ENCODE results near the gene CEP43.

The CEP43 gene

DNA sequence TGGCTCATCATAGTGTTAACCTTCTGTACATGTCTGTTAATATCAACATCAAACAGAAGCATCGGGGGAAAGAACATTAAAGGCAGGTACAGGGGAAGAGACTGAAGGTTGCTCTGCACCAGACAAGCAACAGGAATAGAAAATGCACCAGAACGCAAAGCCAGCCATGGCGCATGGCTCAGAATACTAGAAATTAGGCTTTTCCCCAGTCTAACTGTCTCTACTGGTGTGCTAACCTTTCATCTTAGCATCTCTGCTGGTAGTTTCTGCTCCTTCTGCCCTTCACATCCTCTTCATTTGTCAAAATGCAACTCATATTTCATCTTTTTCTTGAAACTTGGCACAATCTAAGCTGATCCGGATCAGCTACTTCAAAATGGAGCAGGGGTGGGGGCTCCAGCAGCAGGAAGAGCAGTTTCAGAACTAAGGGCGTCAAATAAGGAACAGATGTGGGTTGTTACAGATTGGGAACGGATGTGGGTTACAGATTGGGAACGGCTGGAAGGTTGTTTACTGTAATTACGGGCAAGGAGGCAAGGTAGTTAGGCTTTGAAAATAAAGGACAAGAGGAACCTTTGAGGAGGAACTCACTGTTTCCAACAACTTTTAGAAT lies 29.7 kb upstream of the CEP43 start:
- DNase-seq, result no peak

DNA sequence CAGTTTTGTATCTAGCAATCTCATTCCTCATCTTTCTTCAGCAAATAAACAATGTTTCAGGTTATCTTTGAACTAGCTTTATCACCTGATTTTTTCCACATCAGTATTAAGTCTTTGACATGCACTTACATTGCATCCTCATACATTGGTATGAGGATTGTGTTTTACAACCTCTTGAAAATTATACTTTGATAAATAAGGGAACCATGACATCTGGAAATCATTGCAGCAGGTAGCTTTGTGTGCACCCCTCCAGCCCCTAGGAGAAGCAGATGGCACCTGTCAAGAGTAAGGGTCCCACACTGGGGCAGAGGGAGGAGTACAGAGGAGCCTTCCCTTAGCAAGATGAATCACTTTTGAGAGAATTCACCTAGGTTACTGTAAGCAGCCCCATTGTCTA lies 29.1 kb upstream of the CEP43 start:
- DNase-seq, result no peak

DNA sequence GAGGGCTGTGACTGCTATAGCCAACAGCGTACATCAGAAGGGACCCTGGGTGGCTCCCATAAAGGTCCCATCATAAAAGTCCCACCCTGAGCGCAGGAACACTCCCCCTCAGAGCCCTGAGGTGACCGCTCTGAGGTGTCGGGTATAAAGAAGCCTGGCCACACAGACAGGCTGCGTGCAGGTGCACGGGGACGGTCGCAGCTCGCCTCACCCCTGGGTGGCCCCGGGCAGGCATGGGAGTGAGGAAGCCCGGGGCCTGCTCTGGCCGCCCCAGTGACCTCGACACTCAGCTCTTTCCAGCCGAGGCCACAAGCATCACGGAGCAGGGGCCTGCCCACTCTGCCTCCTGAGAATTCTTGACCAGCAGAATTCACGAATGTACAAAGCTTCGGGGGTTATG lies 28.4 kb upstream of the CEP43 start:
- no peak for DNase-seq

- DNase-seq, result no peak
Measured at GRCh38 chr6:166971271-166971670, 27.9 kb upstream of the CEP43 start.

GRCh38 chr6:166972101-166972500 lies 27.1 kb upstream of the CEP43 start:
- DNase-seq, result no peak

DNA sequence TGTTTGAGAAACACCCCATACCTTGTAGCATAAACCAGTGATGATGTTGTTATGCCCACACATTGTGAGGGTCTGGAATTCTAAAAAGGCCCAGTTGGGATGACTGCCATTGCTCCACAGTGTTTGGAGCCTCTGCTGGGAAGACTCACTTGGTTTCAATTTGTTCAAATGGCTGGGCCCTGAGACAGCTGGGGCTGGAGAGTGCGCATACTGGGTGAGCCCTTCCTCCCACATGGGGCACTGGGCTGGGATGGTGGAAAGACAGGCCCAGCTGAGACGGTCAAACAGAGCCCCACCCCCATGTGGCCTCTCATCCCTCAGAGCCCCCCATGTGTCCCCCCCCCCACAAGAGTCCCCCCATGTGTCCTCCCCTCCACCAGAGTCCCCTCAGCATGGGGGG lies 22.6 kb upstream of the CEP43 start:
- no peak for DNase-seq

DNA sequence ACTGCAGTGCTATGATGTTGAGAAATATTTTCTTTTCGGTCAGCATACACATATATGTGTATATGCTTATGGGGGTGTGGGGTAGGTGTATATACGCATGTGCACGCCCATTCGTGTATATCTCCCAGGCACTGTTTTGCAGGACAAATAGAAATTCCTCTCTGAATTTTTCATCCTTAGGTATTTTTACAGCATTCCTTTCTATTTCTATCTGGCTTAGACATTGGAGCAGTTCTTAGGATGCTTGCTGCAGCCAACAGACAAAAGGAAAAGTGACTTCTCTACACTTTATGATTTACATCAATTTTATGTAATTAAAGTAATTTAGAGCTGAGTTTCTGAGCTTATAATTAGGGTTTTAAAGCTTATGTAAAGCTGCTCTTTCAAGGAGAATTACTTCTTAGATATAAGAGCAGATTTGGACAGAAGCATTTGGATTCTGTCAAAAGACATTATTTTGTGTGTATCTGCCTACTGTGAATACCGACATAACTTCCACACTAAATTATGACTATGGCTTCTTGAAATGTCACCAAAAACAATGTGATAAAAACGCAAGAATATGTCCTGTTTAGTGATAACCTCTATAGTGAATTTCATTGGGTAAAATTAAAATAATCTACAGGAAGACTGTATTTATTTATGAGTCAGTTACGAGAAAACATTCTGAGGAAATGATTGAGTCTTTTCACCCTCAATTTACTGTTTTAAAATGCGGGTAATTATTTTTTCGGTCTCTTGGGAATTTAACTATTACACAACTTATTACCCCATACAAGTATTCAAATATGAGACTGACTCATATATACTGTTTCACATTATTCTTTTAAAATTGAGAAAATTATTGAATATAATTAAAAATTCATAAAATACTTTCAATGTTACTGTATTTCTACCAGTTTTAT lies 21.3 kb upstream of the CEP43 start:
- DNase-seq, result no peak

- no peak for DNase-seq
Measured at GRCh38 chr6:166980738-166981137, 18.5 kb upstream of the CEP43 start.

DNA sequence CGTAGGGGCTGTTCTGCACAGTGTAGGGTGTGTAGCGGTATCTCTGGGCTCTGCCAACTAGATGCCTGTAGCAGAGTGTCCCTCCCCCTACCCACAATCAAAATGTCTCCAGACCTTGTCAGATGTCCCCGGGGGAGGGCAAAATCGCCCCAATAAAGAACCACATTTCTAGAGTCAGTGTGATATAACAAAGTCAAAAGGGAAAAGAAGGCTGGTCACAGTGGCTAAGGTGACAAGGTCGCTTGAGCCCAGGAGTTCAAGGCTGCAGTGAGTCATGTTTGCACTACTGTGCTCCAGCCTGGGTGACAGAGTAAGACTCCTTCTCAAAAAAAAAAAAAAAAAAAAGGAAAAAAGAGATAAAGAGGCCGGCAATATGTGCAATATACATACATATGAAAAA lies 11.7 kb upstream of the CEP43 start:
- DNase-seq, result no peak

- DNase-seq, result no peak
Measured at GRCh38 chr6:166987930-166988329, 11.3 kb upstream of the CEP43 start.

DNA sequence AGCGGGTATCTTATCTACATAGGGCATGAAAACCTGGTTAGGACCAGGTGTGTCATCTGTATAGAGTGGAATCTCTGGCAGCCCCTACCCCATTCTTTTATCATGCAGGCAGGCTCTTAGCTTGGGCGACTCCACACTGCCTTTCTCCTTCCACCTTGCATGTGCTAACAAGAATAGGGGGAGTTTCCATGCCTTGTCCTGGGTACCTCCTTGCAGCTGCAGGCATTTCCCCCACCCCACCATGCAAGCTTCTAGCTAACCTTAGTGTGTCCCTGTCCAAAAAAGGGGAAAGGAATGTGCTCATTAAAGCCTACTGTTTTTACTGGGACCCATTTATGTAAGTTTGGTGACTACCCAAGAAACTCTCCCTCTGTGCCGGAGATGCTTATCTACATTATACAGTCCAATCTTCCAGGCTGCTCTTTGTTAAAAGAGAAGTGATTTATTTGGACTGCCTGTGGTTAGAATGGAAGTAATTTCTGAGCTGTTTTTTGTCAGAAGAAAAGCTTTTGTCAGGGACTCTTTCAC lies 10.5 kb upstream of the CEP43 start:
- DNase-seq, result no peak

GRCh38 chr6:166989427-166990032 lies 9.7 kb upstream of the CEP43 start:
- DNase-seq, result peak; percentile 45

DNA sequence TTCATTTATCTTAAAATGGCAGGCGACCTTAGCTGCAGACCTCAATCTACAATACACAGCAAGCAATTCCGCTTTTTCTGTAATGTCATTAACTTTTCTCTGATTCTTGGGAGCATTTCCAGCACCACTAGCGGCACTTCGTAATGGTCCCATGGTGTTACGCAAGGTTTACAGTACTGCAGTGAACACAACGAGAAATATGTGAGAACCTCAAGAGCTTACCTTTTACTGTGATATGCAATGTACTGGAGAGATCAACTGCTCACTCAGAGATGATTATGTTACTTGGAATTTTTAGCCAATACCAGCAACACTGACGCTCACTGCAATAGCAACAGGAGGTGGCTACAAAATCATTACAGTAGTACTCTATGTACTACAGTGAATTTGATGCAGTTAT lies 2.8 kb upstream of the CEP43 start:
- no peak for DNase-seq

GRCh38 chr6:166997348-166997747 lies 1.8 kb upstream of the CEP43 start:
- no peak for DNase-seq

DNA sequence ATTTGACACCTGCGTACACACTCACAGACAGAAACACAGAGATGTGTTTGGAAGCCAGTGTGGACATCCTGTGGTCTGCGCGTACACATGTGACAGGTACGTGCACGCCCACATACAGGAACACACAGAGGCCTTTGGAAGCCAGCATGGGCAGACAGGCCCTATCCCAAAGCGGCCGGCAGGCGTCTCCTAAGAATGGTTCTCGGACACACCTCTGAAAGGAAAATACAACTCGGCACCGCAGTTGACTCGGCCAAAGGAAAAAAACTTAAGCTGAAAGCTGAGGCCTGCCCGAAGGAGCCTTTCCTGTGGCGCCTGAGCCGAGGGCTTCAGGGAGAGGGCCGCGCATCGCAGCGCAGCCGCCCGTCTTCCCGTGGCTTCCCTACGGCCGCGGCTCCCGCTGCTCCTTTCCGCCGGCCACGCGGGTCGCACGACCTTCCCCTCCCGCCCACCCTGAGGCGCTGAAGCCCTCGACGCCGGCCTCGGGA lies 1.4 kb upstream of the CEP43 start:
- DNase-seq, result peak; percentile 58

DNA sequence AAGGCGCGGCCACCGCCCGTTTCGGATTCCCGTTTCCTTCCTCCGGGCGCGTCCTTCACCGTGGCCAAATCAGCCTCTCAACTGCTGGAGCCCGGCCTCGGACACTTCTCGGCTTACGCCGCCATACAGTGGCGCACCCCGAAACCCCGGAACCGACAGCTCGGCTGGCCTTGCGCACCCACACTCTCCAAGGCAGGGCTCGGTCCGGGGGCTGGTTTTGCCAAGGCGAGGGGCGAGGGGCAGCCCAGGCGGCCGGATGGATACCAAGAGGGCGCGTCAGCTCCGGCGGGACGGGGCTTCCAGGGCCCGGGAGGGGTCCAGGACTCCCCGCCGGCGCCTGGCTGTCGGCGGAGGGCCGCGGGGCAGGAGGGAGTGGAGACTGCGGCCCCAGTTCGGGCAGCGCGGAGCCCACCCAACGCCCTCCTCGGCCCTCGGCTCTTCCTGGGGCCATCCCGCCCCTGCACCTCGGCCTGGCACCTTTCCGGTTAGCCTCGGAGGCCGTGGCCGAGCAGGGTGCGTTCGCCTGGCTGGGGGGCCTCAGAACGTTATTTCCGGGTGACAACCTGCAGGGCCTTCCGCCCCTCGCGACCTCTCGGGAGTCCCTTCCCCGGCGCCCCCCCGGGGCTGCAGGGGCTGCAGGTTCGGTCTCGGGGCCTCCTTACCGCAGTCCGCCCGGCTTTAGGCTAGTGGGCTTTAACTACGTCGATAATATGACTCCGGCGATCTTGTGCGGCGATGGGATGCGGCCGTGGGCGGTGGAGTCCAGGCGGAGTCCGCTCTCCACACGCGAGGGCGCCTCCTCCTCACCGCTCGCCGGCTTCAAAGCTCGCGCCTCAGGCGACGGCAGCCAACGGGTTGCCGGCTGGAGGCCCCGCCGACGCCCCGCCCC lies 697 bp upstream of the CEP43 start:
- peak; percentile 5 for DNase-seq

DNA sequence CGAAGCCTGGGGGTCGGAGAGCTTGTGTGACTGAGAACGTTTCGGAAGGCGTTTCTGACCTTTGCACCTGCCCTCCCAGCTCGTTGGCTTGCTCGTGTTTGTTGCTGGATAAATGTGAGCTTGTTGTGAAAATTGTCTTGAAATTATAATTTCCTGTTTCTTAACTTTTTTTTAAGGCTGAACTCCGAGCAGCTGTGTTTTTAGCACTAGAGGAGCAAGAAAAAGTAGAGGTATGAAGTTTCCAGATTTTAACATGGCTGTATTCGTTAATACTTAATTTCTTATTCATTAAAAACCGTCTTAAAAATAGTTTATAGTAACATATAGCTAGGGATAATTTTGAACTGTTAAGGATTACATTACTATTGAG lies 672 bp downstream of the CEP43 start:
- DNase-seq, result no peak

- DNase-seq, result no peak
Measured at GRCh38 chr6:167000759-167001158, 1.6 kb downstream of the CEP43 start.

DNA sequence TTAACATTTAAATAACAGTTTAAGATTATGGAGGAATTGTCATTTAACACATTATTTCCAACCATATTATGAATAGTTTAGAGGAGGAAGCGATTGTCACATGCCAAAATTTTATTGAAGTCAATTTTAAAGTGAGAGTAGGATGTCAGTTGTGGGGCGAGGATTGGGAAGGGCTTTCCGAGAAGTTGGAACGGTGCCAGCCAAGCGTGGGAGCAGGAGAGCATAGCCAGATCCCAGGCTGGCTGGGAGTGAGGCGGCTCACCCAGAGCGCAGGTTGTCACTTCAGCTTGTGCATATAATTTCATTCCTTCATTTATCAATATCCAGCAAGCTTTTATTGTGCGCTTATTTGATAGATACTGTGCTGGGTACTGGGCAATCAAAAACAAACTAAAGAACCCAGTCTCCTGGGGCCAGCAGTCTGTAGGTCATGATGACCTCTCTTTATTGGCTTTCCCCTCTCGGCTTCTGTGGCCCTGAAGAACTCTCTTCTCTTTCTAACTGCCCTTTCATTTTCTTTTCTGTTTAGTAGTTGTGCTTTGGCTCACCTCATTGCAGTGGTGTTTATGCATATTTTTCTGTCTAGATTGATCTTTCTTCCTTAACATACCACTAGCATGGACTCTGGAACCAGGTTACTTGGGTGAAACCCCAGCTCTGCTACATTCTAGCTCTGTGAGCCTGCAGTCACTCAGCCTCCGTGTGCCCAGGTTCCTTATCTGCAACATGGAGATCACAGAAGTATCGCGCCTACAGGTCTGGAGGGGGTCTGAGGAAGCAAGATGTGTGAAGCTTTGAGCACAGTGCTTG lies 6.4 kb downstream of the CEP43 start:
- no peak for DNase-seq

DNA sequence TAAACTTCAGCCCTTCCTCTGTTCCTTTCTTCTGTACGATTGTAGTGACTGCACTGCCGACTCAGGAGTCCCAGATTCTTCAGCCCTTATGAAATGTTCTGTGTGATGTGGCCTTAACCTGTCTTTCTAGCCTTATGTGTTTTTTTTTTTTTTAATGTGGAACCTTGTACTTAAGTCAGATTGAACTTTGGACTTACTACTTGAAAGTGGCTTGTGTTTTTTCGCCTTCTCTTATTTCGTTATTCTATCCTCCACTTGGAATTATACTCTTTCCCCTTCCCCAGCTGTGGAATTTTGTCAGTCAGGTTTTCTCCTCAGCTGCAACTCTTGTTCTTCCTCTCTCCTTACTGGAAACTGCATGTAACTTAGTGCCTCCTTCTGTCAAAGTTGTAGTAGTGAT lies 8.8 kb downstream of the CEP43 start:
- no peak for DNase-seq

DNA sequence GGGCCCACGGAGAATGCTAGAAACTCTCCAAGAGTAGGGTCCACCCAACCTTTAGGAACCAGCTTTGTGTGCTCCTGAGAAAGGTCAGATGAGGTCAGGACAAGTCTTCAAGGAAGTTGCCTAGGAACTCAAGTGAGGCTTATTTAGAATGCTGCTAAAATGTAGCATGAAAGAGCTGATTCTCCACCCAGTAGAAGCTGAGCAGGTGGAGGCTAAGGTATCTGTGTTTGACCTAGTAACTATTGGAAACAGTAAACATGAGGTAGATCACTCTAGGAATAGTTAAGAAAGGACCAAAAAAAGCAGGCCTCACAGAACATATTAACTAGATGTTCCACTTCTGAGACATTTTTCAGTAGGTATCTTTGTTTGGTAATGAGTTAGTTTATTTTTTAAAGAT lies 13.9 kb downstream of the CEP43 start:
- no peak for DNase-seq

- DNase-seq, result no peak
Measured at GRCh38 chr6:167013946-167014345, 14.7 kb downstream of the CEP43 start.
